Measurements from ENCODE around the gene CILP2.
A peak's percentile ranks its signal among the peaks of the same experiment; 100 is the strongest.

CILP2 gene

DNA sequence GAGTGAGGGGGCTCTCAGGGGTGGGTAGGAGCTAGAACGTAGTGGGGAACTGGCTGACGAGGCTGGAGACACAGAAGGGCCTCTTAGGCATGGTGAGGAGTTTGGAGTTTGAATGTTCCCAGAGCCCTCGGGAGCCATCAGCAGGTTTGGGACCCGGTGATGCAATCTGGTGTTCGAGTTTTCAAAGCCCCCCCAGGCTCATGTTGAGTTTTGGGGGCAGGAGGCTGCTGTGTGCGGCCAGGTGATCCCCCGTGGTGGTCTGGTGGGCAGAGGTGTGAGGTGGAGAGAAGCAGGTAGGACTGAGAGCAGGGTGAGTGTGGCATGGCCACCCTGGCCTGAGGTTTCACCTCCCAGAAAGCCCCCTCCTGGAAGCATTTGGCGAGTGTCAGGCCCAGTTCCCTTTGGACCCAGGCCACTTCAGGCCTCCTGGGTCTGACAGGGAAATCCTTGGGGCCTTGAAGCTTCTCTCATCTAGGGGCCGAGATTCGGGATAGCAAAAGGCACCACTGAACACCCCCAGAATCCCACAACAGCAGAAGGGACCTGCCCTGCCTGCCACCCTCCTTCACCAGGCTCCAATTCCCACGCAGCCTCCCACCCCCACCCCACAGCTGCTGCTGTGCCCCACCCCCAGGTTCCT, 8.2 kb upstream of the CILP2 start:
- DNase-seq (ENCODE audit: low read depth, low spot score), result no peak

DNA sequence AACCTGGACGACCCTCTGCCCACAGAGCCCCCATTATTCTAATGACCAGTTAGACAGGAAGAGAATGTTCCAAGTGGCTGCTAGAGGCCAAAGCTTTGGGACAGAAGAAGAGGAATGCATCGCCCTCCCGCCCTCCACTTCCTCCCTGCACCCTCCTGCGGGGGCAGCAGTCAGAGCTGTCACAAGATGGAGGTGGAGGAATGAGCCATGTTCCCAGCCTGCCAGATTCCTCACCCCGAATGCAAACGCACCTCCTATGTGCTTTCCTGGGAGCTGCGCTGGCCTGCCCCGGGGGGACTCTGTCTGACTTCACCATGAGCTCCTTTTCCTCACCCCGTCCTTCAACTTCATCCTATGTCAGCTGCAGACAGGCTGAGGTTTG, 7.7 kb upstream of the CILP2 start:
- DNase-seq (ENCODE audit: low read depth, low spot score), result no peak

DNA sequence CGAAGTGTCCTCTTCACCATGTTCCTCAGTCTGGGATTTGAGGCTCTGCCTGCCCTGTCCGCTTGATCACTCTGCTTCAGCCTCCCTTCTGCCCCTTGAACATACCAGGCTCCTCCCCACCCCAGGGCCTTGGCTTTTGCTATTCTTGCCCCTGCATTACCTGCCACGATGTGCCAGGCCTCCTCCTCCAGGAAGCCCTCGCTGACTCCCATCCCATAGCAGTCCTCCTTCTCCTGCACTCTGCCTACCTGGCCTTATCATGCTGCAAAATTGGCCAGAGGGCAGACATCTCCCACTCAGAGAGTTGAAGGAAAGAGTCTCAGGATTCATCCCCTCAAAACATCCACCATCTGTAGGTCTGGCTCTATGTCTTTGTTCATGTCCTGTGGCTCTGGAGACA, 7.2 kb upstream of the CILP2 start:
- DNase-seq (ENCODE audit: low read depth, low spot score), result no peak

DNA sequence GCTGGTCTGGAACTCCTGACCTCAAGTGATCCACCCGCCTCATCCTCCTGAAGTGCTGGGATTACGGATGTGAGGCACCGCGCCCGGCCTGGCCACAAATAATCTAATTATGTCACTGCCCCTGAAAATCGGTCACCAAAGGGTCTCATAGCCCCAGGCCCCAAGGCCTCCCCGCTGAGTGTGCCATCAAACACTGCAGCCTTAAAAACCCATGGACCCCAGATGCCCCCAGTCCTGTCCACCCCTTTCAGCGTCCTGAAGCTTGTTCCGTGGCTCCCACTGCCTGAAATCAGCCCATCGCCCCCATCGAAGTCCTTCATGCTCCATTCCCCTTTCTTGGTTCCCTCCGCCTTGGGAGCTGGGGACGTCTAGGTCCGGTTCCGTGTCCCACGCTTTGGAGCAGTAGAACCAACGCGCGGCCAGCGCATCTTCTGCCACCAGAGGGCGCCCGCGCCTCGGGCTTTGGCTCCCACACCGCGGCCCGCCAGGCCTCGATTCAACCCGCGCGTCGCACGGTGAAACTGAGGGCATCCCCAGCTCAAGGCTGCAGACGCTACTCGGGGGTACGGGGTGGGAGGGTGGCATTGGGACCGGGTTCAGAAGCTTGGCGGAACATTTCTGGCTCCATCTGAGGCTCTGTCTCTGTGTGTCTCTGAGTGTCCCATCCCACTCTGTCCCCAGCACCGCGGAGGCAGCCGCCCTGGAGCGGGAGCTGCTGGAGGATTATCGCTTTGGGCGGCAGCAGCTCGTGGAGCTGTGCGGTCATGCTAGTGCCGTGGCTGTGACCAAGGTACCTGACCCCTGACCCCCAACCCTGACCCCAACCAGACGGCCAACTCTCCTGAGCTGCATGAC, 5.9 kb upstream of the CILP2 start:
- peak; percentile 76 for DNase-seq (ENCODE audit: low read depth, low spot score)

DNA sequence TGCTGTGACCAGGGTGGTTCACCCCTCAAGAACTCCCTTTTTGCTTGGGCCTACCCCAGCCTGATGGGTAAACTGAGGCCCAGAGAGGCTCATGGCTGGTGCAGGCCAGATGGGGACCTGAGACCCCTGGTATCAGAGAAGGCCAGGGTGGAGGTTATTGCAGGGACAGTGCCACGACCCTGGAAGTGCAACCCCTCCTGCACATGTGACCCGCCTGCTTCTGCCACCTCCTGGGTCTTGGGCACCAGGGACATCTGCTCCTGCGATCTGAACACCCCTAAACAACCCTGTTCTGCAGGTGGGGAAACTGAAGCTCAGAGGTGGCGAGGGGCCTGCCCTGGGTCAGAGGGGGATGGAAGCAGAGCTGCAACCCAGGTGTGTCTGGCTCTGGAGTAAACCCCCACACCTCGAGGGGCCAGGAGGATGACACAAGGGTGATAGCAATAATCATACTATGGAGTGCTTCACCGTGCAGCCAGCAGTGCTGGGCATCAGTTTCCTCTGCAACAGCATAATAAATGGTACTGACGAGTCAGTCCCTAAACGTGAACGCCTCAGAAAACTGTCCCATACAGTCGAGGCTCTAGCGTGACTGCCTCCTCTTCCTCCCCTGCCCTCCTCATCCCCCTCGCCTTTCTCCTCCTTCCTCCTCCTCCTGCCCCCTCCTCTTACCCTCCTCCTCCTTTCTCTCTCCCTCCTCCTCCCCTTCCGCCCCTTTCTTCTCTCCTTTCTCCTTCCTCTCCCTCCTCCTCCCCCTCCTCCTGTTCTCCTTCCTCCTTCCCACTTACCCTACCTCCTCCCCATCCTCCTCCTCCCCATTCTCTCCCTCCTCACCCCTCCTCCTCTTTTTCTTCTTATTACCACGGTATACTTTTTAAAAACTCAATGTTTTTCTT, 5.0 kb upstream of the CILP2 start:
- no peak for DNase-seq (ENCODE audit: low read depth, low spot score)

DNA sequence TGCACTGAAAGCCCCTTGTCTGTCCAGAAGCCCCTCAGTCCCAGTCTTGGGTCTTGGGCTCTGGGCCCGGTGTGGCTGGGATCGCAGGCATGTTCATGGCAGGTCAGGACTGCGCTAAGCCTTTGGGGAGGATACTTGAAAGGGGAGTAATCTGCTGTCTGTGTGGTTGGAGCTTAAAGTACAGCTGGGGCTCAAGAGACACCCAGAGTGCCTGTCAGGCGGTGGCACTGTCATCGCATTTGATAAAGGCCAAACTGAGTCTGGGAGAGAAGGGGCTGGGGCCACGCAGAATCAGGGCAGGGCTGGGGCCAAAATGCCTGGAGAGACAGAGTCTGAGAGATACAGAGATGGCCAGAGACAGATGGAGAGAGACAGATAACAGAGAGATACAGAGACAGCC, 4.2 kb upstream of the CILP2 start:
- DNase-seq (ENCODE audit: low read depth, low spot score), result no peak

DNA sequence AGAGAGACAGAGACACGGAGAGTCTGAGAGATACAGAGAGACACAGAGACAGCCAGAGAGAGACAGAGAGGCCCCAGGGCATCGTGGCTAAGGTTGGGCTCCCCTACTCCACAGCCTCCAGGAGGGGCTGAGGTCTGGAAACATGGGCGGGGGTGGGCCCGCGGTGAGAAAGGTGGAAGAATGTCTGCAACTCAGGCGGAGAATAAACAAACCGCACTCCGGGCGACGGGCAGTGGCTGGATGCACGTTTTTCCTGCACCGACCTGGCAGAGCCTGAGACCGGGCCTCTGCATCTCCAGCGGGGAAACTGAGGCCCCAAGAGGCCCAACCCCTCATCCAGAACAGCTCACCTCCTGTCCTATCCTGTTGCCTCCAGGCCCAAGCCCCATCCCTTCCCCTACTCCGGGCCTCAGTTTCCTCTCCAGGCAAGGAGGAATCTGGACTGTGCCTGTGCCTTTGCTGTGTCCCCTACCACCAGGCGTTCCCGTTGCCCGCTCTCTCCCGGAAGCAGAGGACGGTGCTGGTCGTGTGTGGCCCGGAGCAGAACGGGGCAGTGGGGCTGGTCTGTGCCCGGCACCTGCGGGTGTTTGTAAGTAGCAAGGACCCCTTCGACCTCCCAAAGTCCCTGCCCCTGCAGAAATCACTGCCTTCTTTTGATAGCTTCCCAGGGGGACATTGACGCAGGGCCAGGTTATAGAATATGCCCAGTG, 3.4 kb upstream of the CILP2 start:
- no peak for DNase-seq (ENCODE audit: low read depth, low spot score)

DNA sequence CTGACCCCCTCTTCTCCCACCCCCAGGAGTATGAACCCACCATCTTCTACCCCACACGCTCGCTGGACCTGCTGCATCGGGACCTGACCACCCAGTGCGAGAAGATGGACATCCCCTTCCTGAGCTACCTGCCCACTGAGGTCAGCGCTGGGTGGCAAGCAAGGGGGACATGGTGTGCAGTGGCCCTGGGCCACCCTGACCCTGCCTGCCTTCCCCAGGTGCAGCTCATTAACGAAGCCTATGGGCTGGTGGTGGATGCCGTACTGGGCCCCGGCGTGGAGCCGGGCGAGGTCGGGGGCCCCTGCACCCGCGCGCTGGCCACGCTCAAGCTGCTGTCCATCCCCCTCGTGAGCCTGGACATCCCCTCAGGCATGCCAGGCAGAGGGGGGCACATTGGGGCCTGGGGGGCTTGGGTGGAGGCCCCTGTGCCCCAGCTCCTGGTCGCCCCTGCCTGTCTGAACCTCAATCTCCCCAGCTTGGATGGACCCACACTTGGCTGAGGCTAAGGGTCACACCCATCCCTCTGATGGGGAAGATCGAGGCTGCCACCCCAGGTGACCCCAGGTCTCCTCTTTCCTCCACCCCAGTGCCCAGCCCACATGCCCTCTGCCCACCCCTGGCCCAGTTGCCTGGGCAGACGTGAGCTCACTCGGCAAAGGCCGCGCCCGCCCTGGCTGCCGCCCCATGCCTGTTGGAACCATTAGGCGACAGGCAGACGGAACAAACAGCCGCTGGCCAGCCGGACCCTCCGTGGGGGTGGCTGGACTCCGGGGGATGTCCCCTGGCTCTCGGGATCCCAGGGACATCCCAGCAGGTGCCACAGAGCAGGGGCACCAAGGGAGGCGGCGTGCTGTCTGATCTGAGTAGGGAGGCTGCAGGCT, 2.5 kb upstream of the CILP2 start:
- no peak for DNase-seq (ENCODE audit: low read depth, low spot score)

DNA sequence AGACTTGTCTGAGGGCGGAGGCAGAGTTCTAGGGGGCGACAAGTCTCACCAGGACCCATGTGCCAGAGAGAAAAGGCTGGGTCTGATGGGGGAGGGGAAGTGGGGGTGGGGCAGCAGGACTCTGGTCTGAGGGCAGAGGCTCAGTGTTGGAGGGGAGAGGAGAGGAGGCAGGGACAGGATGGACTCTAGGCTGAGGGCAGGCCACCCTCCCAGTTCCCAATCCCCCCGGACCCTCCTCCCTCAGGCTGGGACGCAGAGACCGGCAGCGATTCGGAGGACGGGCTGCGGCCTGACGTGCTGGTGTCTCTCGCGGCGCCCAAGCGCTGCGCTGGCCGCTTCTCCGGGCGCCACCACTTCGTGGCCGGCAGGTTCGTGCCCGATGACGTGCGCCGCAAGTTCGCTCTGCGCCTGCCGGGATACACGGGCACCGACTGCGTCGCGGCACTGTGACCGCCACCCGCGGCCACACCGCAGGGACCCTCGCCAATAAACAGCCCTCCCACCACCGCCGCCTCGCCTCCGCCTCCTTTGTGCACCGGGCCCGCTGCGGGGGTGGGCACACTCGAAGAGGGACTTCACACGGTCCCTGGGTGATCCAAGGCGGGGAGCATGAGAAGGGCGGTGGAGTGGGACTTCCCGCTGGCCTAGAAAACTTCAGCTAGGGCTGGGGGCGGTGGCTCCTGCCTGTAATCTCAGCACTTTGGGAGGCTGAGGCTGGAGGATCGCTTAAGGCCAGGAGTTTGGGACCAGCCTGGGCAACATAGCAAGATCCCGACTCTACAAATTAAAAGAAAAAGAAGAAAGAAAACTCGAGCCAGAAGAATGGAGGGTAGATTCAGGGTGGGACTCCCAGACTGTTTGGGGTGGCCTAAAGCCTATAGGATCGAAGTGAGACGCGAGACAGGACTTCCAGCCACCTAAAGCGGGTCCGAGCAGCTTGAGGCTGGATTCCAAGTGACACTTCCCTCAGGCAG, 703 bp upstream of the CILP2 start:
- DNase-seq (ENCODE audit: low read depth, low spot score), result no peak

DNA sequence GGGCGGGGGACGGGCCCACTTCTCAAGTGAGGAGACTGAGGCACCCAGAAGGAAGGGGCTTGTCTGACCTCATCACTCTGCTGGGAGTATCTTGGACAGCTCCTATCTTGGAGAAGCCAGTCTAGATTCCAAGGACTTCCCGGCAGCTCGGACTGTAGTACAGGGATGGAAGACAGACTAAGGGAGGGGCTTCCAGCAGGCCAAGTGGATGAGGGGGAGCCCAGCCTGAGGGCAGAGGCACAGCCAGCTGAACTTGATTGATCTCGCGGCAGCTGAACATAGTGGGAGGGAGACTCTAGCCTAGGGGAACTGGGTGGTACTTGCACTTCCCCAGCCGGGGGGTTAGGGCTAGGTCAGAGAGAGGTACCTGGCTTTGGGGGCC, 711 bp downstream of the CILP2 start:
- no peak for DNase-seq (ENCODE audit: low read depth, low spot score)

DNA sequence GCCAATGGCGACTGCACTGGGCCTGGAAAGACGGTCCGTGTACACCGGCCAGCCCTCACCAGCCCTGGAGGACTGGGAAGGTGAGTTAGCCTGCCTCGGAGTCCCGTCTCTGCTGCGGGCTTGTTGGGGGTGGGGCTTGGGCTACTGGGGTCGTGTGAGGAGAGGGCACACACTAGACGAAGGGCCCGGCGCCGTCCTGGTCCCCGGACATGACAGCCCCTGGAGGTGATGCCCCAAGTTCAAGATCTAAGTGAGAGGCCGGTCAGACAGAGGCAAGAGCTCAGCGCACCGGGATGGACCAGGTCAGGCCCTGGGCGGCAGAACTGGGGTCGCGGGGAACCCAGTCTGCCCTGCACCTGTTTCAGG, 1.6 kb downstream of the CILP2 start:
- no peak for DNase-seq (ENCODE audit: low read depth, low spot score)

DNA sequence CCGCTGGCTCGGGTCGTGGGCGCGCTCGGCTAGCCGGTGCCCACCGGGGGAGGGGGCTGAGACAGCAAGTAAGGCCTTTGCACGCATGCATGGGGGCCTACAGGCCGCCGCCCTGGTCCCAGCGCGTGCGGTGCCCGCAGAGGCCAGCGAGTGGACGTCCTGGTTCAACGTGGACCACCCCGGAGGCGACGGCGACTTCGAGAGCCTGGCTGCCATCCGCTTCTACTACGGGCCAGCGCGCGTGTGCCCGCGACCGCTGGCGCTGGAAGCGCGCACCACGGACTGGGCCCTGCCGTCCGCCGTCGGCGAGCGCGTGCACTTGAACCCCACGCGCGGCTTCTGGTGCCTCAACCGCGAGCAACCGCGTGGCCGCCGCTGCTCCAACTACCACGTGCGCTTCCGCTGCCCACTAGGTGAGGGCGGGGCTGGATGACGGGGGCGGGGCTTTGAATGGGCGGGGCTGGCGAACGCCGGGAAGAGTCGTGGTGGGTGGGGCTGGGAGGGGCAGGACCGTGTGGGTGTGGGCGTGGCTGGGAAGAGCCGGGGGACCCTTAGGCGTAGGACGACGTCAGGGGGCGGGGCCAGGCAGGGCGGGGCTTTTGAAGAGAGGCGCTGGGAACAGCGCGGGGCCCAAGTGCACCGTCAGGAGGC, 2.1 kb downstream of the CILP2 start:
- peak; percentile 26 for DNase-seq (ENCODE audit: low read depth, low spot score)

DNA sequence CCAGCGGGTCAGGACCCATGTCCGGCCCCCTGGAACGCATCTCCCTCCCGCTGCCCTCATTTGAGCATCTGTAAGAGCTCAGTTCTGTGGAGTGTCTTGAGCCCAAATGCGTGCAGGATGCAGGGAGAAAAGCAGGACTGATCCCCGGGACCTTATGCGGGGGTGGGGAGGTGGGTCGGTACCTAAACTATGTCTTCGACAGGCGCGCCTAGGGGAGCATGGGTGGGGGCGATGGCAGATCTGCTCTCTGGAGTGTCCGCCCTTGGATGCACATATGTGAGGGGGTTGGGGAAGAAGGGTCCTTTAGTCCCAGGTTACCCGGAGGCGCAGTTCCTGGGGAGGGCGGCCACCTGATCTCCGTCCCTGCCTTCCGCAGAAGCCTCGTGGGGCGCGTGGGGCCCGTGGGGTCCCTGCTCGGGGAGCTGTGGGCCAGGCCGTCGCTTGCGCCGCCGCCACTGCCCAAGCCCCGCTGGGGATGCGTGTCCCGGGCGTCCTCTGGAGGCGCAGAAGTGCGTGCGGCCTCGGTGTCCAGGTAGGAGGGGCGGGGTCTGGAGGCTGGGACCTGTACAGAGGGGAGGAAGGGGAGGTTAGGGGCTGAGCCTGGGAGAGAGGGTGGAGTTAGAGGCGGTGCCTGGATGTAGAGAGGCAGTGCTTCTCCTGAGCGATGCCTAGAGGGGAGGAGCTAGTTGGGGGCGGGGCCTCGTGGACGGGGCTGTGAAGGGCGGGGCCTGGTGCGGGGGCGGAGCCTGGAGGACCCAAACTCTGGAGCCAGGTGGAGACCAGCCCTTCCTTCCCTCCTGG, 2.9 kb downstream of the CILP2 start:
- DNase-seq (ENCODE audit: low read depth, low spot score), result peak; percentile 38

DNA sequence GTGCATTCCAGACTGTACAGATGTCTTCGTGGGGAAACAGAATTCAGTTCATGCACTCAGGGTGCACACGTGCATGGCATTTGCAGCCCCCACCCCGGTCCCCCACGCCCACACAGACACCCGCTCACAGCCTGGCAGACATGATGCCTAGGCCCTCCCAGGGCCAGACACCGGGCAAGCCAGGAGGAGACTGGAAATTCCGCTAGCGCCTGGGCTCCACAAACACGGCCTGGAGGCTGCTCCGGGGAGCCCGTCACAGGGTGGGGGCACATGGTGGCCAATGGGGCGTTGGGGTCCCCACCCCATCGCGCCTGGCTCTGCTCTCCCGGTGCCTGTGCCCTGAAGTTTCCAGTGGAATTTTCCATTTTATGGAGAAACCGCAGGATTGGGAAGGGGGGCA, 3.6 kb downstream of the CILP2 start:
- no peak for DNase-seq (ENCODE audit: low read depth, low spot score)

DNA sequence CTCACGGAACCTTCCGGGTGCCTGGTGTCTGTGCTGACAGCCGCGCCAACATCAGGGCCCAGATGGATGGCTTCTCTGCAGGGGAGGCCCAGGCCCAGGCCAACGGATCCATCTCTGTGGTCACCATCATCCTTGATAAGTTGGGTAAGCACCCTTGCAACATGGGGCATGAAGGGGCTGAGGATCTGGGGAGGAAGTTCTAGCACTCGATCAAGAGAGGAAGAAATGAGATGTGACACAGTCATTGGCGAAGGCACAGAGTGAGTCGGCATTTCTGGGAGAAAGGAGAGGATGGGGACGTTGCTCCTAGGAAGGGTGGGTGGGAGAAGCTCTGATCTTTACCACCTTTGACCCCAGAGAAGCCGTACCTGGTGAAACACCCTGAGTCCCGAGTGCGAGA, 4.4 kb downstream of the CILP2 start:
- no peak for DNase-seq (ENCODE audit: low read depth, low spot score)

DNA sequence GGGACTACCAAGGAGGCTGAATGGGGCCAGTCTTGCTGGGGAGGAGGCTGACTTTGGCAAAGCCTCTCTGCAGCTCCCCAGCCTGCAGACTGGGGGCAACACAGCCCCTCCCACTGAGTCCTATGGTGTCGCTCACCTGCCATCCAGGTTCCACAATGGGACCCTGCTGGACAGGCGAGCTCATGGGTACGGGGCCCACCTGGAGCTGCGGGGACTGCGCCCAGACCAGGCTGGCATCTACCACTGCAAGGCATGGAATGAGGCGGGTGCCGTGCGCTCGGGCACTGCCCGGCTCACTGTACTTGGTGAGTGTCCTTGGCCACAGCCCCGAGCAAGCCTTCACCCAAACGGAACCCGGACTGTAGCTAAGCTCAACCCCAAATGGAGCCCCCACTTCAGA, 5.0 kb downstream of the CILP2 start:
- DNase-seq (ENCODE audit: low read depth, low spot score), result no peak

DNA sequence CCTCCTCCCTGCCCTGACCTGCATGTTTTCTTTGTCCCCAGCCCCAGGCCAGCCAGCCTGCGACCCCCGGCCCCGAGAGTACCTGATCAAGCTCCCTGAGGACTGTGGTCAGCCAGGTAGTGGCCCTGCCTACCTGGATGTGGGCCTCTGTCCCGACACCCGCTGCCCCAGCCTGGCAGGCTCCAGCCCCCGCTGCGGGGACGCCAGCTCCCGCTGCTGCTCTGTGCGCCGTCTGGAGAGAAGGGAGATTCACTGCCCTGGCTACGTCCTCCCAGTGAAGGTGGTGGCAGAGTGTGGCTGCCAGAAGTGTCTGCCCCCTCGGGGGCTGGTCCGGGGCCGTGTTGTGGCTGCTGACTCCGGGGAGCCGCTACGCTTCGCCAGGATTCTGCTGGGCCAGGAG, 5.6 kb downstream of the CILP2 start:
- DNase-seq (ENCODE audit: low read depth, low spot score), result no peak

DNA sequence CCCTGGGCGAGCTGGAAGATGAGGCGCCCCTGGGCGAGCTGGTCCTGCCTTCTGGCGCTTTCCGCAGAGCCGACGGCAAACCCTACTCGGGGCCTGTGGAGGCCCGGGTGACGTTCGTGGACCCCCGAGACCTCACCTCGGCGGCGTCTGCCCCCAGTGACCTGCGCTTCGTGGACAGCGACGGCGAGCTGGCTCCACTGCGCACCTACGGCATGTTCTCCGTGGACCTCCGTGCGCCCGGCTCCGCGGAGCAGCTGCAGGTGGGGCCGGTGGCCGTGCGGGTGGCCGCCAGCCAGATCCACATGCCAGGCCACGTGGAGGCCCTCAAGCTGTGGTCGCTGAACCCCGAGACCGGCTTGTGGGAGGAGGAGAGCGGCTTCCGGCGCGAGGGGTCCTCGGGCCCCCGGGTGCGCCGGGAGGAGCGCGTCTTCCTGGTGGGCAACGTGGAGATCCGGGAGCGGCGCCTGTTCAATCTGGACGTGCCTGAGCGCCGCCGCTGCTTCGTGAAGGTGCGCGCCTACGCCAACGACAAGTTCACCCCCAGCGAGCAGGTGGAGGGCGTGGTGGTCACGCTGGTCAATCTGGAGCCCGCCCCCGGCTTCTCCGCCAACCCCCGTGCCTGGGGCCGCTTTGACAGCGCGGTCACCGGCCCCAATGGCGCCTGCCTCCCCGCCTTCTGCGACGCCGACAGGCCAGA, 6.3 kb downstream of the CILP2 start:
- DNase-seq (ENCODE audit: low read depth, low spot score), result no peak
